ENCODE data around the gene TMEM185B. TPM values are rescaled to one million over a fixed set of nuclear protein-coding genes. Genes with fewer than 3 reads are reported as not detected.
"Not testable (repeated sequence)": the region's sequence is repeated elsewhere in the genome, so short reads cannot be mapped to it uniquely, and the experiment has no call there.

TMEM185B gene
- polyA plus RNA-seq, 5 donors: 22.4 to 25.3 (median 23.6) TPM

- no peak for DNase-seq
Observed at GRCh38 chr2:120209427-120210269, 13.6 kb downstream of the TMEM185B start.

- DNase-seq: no peak
Observed at GRCh38 chr2:120208381-120209353, 14.5 kb downstream of the TMEM185B start.

- no peak for DNase-seq
Observed at GRCh38 chr2:120206022-120206581, 17.1 kb downstream of the TMEM185B start.

GRCh38 chr2:120204945-120205670 lies 18.1 kb downstream of the TMEM185B start:
- DNase-seq: no peak

GRCh38 chr2:120204417-120204816 lies 18.8 kb downstream of the TMEM185B start:
- no peak for DNase-seq

- DNase-seq: no peak
Observed at GRCh38 chr2:120204022-120204405, 19.2 kb downstream of the TMEM185B start.

GRCh38 chr2:120203251-120204021 lies 19.8 kb downstream of the TMEM185B start:
- peak; percentile 22 to 28 for DNase-seq

GRCh38 chr2:120199817-120200459 lies 23.3 kb downstream of the TMEM185B start:
- DNase-seq: not testable (repeated sequence)

- no peak for DNase-seq
Observed at GRCh38 chr2:120195553-120195952, 27.6 kb downstream of the TMEM185B start.

- DNase-seq: no peak
Observed at GRCh38 chr2:120192280-120192679, 30.9 kb downstream of the TMEM185B start.

GRCh38 chr2:120189189-120189588 lies 34.0 kb downstream of the TMEM185B start:
- no peak for DNase-seq

GRCh38 chr2:120182019-120182560 lies 41.1 kb downstream of the TMEM185B start:
- no peak for DNase-seq

- no peak for DNase-seq
Observed at GRCh38 chr2:120180066-120180465, 43.1 kb downstream of the TMEM185B start.

- no peak for DNase-seq
Observed at GRCh38 chr2:120179396-120179795, 43.8 kb downstream of the TMEM185B start.

GRCh38 chr2:120177973-120178372 lies 45.2 kb downstream of the TMEM185B start:
- DNase-seq: no peak

GRCh38 chr2:120177001-120177621 lies 46.1 kb downstream of the TMEM185B start:
- no peak for DNase-seq

- DNase-seq: no peak
Observed at GRCh38 chr2:120176526-120176925, 46.7 kb downstream of the TMEM185B start.

- DNase-seq: peak; percentile 45 to 61
Observed at GRCh38 chr2:120174963-120175581, 48.1 kb downstream of the TMEM185B start.
